ENCODE results near the gene NSD1.
A peak's percentile ranks its signal among the peaks of the same experiment; 100 is the strongest.

NSD1 gene

DNA sequence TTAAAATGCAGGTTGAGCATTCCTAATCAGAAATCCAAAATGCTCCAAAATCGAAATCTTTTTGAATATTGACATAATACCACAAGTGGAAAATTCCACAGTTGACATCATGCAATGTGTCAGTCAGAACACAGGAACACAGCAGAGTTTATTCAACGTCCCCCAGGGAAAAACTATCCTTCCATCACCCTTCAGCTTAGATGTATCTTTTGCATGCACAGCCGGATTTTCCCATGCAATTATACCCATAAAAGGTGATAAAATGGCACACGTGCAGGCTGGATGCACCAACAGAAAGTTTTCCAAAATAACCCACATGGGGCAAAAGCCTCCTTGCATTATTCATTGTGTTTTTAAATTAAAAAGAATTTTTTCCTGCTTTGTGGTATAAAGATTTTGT lies 98.8 kb downstream of the NSD1 start:
- TF ChIP-seq, protein P1, sequence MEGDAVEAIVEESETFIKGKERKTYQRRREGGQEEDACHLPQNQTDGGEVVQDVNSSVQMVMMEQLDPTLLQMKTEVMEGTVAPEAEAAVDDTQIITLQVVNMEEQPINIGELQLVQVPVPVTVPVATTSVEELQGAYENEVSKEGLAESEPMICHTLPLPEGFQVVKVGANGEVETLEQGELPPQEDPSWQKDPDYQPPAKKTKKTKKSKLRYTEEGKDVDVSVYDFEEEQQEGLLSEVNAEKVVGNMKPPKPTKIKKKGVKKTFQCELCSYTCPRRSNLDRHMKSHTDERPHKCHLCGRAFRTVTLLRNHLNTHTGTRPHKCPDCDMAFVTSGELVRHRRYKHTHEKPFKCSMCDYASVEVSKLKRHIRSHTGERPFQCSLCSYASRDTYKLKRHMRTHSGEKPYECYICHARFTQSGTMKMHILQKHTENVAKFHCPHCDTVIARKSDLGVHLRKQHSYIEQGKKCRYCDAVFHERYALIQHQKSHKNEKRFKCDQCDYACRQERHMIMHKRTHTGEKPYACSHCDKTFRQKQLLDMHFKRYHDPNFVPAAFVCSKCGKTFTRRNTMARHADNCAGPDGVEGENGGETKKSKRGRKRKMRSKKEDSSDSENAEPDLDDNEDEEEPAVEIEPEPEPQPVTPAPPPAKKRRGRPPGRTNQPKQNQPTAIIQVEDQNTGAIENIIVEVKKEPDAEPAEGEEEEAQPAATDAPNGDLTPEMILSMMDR (IDR thresholded peaks at IDR 0.05; ENCODE audit: low read depth, low read length): no peak
- DNase-seq (ENCODE audit: low read depth in 2 of 2): peak in 1 of 2 donors; percentile 24
- H3K4me3 ChIP-seq (replicated peaks in 1 of 2; ENCODE audit: low read depth in 2 of 2, low read length in 2 of 2): no peak overlapping the region

GRCh38 chr5:177232761-177233160 lies 99.2 kb downstream of the NSD1 start:
- no peak overlapping the region for H3K4me3 ChIP-seq (replicated peaks in 1 of 2; ENCODE audit: low read depth in 2 of 2, low read length in 2 of 2)
- DNase-seq (ENCODE audit: low read depth in 2 of 2): peak; percentile 9 to 38
- TF ChIP-seq, protein P1 (IDR thresholded peaks at IDR 0.05; ENCODE audit: low read depth, low read length): no peak

- no peak overlapping the region for H3K4me3 ChIP-seq (replicated peaks in 1 of 2; ENCODE audit: low read depth in 2 of 2, low read length in 2 of 2)
- DNase-seq (ENCODE audit: low read depth in 2 of 2): no peak
- TF ChIP-seq, protein P1 (IDR thresholded peaks at IDR 0.05; ENCODE audit: low read depth, low read length): no peak
These were observed 99.6 kb downstream of the NSD1 start for GRCh38 chr5:177233206-177233605.

DNA sequence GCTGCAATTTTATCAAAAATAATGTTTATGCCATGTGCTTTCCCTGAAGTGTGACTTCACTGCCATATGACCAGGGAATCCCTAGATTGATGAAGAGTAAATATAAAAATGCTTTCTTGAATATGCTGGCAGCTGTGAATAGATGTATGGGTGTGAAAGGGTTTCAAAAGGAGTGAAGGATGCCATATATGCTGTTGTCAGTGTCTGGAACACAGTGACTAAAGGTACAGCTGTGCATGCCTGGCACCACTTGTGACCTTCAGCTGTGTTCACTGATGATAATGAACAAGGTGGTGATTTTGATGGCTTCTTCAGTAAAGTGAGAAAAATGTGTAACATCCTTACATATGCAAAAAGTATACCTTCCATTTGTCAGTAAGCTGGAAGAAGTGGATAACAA lies 100.2 kb downstream of the NSD1 start:
- TF ChIP-seq, protein P1 (IDR thresholded peaks at IDR 0.05; ENCODE audit: low read depth, low read length): no peak
- no peak for DNase-seq (ENCODE audit: low read depth in 2 of 2)
- no peak overlapping the region for H3K4me3 ChIP-seq (replicated peaks in 1 of 2; ENCODE audit: low read depth in 2 of 2, low read length in 2 of 2)

DNA sequence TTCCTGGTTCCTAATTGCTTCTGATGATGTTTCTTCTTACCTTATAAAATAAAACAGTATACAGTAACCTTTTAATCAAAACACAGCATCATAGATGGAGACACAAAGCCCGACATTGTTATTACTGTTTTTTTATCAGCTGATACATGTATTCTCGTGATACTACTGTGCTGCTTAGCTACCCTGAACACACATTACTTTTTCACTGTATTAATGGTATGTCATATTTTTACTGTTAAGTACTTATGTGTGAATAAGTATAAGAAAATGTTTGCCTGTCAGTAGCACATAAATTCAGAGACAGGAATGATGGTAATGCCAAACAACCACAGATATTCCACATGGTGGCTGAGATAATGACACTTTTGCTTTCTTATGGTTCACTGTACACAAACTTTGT lies 101.3 kb downstream of the NSD1 start:
- H3K4me3 ChIP-seq (replicated peaks in 1 of 2; ENCODE audit: low read depth in 2 of 2, low read length in 2 of 2): no peak overlapping the region
- no peak for DNase-seq (ENCODE audit: low read depth in 2 of 2)
- TF ChIP-seq, protein P1 (IDR thresholded peaks at IDR 0.05; ENCODE audit: low read depth, low read length): no peak

- TF ChIP-seq, protein P1 (IDR thresholded peaks at IDR 0.05; ENCODE audit: low read depth, low read length): no peak
- DNase-seq (ENCODE audit: low read depth in 2 of 2): no peak
- H3K4me3 ChIP-seq (replicated peaks in 1 of 2; ENCODE audit: low read depth in 2 of 2, low read length in 2 of 2): no peak overlapping the region
These were observed 108.2 kb downstream of the NSD1 start for GRCh38 chr5:177241768-177242167.

GRCh38 chr5:177242304-177242703 lies 108.7 kb downstream of the NSD1 start:
- DNase-seq (ENCODE audit: low read depth in 2 of 2): no peak
- no peak overlapping the region for H3K4me3 ChIP-seq (replicated peaks in 1 of 2; ENCODE audit: low read depth in 2 of 2, low read length in 2 of 2)
- TF ChIP-seq, protein P1 (IDR thresholded peaks at IDR 0.05; ENCODE audit: low read depth, low read length): no peak
